ENCODE results near the gene STXBP4. TPM values are rescaled to one million over a fixed set of nuclear protein-coding genes. Genes with fewer than 3 reads are reported as not detected.
A peak's percentile ranks its signal among the peaks of the same experiment; 100 is the strongest.
"Not testable (repeated sequence)": the region's sequence is repeated elsewhere in the genome, so short reads cannot be mapped to it uniquely, and the experiment has no call there.

The STXBP4 gene
- total and polyA plus RNA-seq, 8 donors: 0.68 to 65.3 (median 6.0) TPM

DNA sequence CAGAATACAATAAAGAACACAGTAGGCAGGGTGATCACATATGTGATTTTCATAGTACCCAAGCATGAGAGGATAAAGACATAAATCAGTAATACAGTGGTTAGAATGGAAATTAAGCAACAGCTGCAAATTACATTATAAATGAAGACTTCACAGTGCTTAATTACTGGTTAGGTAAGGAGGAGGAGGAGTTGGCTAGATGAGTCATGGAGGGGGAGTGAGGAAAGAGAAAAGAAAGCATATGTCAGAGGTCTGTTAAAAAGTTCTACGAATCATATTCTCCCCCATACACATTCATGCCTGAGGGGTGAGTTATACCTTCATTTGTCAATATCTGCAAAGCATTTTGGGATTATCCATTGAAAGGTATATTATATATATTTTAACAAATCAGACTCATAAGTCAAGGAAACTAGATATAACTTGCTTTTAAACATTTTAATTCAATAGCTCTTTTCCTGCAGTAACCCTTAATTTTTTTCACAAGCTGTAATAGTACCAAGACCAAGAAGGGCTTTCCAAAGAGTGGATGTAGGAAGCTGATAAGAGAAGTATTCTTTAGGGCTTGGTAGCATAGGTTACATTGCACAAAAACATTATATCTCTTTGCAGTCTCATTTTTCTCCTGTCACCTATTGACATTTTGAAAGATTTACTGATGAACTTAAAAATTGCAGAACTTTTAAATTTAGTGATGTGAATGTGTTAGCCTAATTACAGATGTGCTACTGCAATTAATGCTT is 99.3 kb downstream of the STXBP4 start:
- intact Hi-C loops (cut with DNase I; ENCODE audit: low total_unique reads): no loop called here
- Histone ChIP-seq H3K9me3 (no peaks in the 10 kb centered on the region), H3K36me3 (no peaks in the 10 kb centered on the region), H3K27ac (no peak overlapping the region), H3K27me3 (no peaks in the 10 kb centered on the region), H3K4me1 (peaks cover 0 to 3% (median 0%) of the 10 kb centered on the region in 4 donors), H3K4me3 (no peak overlapping the region)
- 69 to 89% (median 71%) methylated on average over 1 of the region's 1 CpG for WGBS, 5 donors
- TF ChIP-seq, protein P1, sequence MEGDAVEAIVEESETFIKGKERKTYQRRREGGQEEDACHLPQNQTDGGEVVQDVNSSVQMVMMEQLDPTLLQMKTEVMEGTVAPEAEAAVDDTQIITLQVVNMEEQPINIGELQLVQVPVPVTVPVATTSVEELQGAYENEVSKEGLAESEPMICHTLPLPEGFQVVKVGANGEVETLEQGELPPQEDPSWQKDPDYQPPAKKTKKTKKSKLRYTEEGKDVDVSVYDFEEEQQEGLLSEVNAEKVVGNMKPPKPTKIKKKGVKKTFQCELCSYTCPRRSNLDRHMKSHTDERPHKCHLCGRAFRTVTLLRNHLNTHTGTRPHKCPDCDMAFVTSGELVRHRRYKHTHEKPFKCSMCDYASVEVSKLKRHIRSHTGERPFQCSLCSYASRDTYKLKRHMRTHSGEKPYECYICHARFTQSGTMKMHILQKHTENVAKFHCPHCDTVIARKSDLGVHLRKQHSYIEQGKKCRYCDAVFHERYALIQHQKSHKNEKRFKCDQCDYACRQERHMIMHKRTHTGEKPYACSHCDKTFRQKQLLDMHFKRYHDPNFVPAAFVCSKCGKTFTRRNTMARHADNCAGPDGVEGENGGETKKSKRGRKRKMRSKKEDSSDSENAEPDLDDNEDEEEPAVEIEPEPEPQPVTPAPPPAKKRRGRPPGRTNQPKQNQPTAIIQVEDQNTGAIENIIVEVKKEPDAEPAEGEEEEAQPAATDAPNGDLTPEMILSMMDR (IDR thresholded peaks at IDR 0.05): no peak
- TF ChIP-seq POLR2A (IDR thresholded peaks at IDR 0.05) (no peak), POLR2AphosphoS5 (IDR thresholded peaks at IDR 0.05) (no peak), EP300 (IDR thresholded peaks at IDR 0.05) (no peak)
- no peak for DNase-seq

GRCh38 chr17:55068862-55069811 is 100.6 kb downstream of the STXBP4 start:
- Histone ChIP-seq H3K4me3 (no peak overlapping the region), H3K4me1 (no peaks in the 10 kb centered on the region), H3K27me3 (no peaks in the 10 kb centered on the region), H3K27ac (no peak overlapping the region), H3K9me3 (no peaks in the 10 kb centered on the region), H3K36me3 (no peaks in the 10 kb centered on the region)
- TF ChIP-seq, protein P1 (IDR thresholded peaks at IDR 0.05): no peak
- TF ChIP-seq POLR2A (IDR thresholded peaks at IDR 0.05): no peak
- no peak for TF ChIP-seq POLR2AphosphoS5 (IDR thresholded peaks at IDR 0.05)
- TF ChIP-seq EP300 (IDR thresholded peaks at IDR 0.05): no peak
- intact Hi-C loops (cut with DNase I; ENCODE audit: low total_unique reads): no loop called here
- 67 to 77% (median 74%) methylated on average over 4 of the region's 4 CpGs for WGBS, 5 donors
- DNase-seq: peak in 1 of 2 donors; percentile 4

DNA sequence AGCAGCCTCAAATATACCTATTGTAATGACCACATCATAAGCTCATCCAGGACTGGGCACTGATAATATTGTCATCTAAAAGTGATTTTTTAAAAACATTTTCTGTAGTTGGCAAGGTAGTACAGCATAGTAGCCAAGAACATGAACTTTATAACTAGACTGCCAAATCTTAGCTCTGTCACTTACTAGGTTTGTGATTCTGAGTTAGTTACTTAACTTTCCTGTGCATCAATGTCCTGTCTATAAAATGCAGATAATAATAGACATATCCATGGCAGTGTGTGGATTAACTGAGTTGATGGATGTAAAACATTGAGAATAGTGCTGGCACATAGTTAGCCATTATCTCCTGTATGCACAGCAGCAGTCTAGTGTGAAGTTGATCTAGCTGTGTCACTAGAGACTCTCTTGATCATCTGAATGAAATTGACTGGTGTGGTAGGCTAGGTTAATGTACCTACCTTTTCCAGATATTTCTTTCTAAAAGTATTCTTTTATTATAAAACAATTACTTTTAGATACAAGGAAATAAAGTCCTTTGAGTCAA is 101.5 kb downstream of the STXBP4 start:
- no peak for DNase-seq
- no peaks in the 10 kb centered on the region for H3K36me3 ChIP-seq

DNA sequence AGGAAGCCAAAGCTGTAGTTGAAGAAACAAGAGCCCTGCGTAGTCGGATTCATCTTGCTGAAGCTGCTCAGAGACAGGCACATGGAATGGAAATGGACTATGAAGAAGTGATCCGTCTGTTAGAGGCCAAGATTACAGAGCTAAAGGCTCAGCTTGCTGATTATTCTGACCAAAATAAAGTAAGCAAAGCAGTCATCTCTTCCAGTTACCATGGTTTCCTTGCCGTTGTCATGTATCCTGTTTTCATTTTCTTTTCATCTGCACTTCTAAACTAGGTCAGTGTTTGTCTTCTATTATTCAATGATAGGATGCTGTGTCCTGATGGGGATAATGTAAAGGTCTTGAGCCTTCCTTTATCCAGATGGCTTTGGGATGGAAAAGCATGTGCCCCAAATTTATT is 104.3 kb downstream of the STXBP4 start:
- Histone ChIP-seq H3K36me3 (peaks cover 0 to 4% (median 0%) of the 10 kb centered on the region in 4 donors), H3K27me3 (no peaks in the 10 kb centered on the region), H3K9me3 (no peaks in the 10 kb centered on the region), H3K4me3 (no peak overlapping the region), H3K27ac (no peak overlapping the region), H3K4me1 (no peaks in the 10 kb centered on the region)
- TF ChIP-seq EP300 (IDR thresholded peaks at IDR 0.05): no peak
- TF ChIP-seq POLR2A (IDR thresholded peaks at IDR 0.05): no peak
- TF ChIP-seq POLR2AphosphoS5 (IDR thresholded peaks at IDR 0.05): no peak
- TF ChIP-seq, protein P1 (IDR thresholded peaks at IDR 0.05): no peak
- 68 to 84% (median 76%) methylated on average over 4 of the region's 4 CpGs for WGBS, 5 donors
- intact Hi-C loops (cut with DNase I; ENCODE audit: low total_unique reads): no loop called here
- peak in 1 of 2 donors; percentile 18 for DNase-seq

More for the DNA sequence above, 101.5 kb downstream of the STXBP4 start:
- TF ChIP-seq, protein P1 (IDR thresholded peaks at IDR 0.05): no peak
- TF ChIP-seq POLR2A (IDR thresholded peaks at IDR 0.05) (no peak), POLR2AphosphoS5 (IDR thresholded peaks at IDR 0.05) (no peak), EP300 (IDR thresholded peaks at IDR 0.05) (no peak)
- Histone ChIP-seq H3K4me1 (no peaks in the 10 kb centered on the region), H3K4me3 (no peak overlapping the region), H3K9me3 (no peaks in the 10 kb centered on the region), H3K27ac (no peak overlapping the region), H3K27me3 (no peaks in the 10 kb centered on the region)
- intact Hi-C loops (cut with DNase I; ENCODE audit: low total_unique reads): no loop called here

GRCh38 chr17:55073467-55073866 is 104.9 kb downstream of the STXBP4 start:
- H3K9me3 ChIP-seq; H3K4me1 ChIP-seq; H3K4me3 ChIP-seq; intact Hi-C loops (cut with DNase I; ENCODE audit: low total_unique reads); H3K36me3 ChIP-seq; H3K27ac ChIP-seq; H3K27me3 ChIP-seq; DNase-seq: not testable (repeated sequence)
- WGBS, 5 donors: 91 to 97% (median 95%) methylated on average over 4 of the region's 4 CpGs
